Endothelial cell of umbilical vein (primary cell): ENCODE results near the gene KLHDC9. TPM values are rescaled to one million over a fixed set of nuclear protein-coding genes. Genes with fewer than 3 reads are reported as not detected.

Experiments
- BruUV-seq: library from RNA; stranded (reverse); fragments of 400-500 nt; replicated peaks from 2 replicates; lab custom pipeline; 2021; lab: Mats Ljungman, UMichigan
- CTCF ChIA-PET: fragments of 300-600, 350-600 bp; sonication (Branson Sonifier 250); formaldehyde crosslinking; loops from one replicate; lab custom pipeline; 2021; ENCODE audit warnings: antibody characterized with exemption, inconsistent platforms; lab: Charles Lee
- POLR2A ChIA-PET: fragments of 300-600, 350-600 bp; sonication (Branson Sonifier 250); formaldehyde crosslinking; loops from one replicate; lab custom pipeline; 2021; ENCODE audit warnings: antibody characterized with exemption, inconsistent platforms; lab: Charles Lee
- DNase-seq: peaks from one replicate; pipeline ENCODE4 v3.0.0-alpha.2; 2011; ENCODE audit warnings: low read depth, low spot score
- FAIRE-seq: peaks from 2 replicates; lab custom pipeline; 2011; peaks lifted over from hg19 to GRCh38; lab: Jason Lieb, UNC
- H2AFZ ChIP-seq: 2 replicates; pipeline ENCODE4 v1.6.0; 2012; ENCODE audit warnings: low read depth, low read length, control low read depth, inconsistent platforms
- H3K27ac ChIP-seq: 2 replicates; pipeline ENCODE4 v1.5.1; 2011; ENCODE audit warnings: low read depth, mild to moderate bottlenecking, control low read depth, low read length, moderate library complexity; ENCODE audit not compliant: insufficient read depth
- H3K27me3 ChIP-seq, 2 experiments: 2 replicates each; pipeline versions ENCODE4 v1.6.0 to v1.6.1; 2011; ENCODE audit warnings: low read length in 2 of 2, mixed read lengths in 1 of 2; ENCODE audit not compliant: control insufficient read depth in 2 of 2, insufficient read depth in 2 of 2
- H3K36me3 ChIP-seq, 2 experiments: 2 replicates in 1 of 2; 3 replicates in 1 of 2; pipeline ENCODE4 v1.5.1; 2011; ENCODE audit warnings: low read length in 2 of 2, mild to moderate bottlenecking in 1 of 2, moderate library complexity in 1 of 2; ENCODE audit not compliant: control insufficient read depth in 2 of 2, insufficient read depth in 2 of 2; ENCODE audit errors: extremely low read depth in 1 of 2
- H3K4me1 ChIP-seq: 3 replicates; pipeline ENCODE4 v1.5.1; 2011; ENCODE audit warnings: mild to moderate bottlenecking, low read length; ENCODE audit not compliant: control insufficient read depth, insufficient read depth; ENCODE audit errors: extremely low read depth
- H3K4me2 ChIP-seq: 2 replicates; pipeline ENCODE4 v1.6.1; 2011; ENCODE audit warnings: low read length, control low read depth, mixed read lengths; ENCODE audit not compliant: insufficient read depth
- H3K4me3 ChIP-seq, 3 experiments: fragments of 200-600 bp in 1 of 3; sonication (generic), shearing (Covaris generic) in 1 of 3; replicated peaks in 1 of 3; 2 replicates each; pipeline ENCODE4 v1.5.1; 2011 to 2016; ENCODE audit warnings: control low read depth in 3 of 3, low read length in 3 of 3, mild to moderate bottlenecking in 2 of 3, inconsistent platforms in 1 of 3, low read depth in 1 of 3, moderate library complexity in 1 of 3; ENCODE audit not compliant: insufficient read depth in 1 of 3
- H3K79me2 ChIP-seq: 2 replicates; pipeline ENCODE4 v1.6.0; 2012; ENCODE audit warnings: low read length, inconsistent platforms; ENCODE audit not compliant: control insufficient read depth, insufficient read depth
- H3K9ac ChIP-seq: replicated peaks from 2 replicates; pipeline ENCODE3; 2011; ENCODE audit warnings: low read length, control low read depth; ENCODE audit not compliant: insufficient read depth; ENCODE audit errors: extremely low read depth
- H3K9me1 ChIP-seq: replicated peaks from 3 replicates; pipeline ENCODE4 v1.6.0; 2011; ENCODE audit warnings: mild to moderate bottlenecking, low read length; ENCODE audit not compliant: control insufficient read depth, insufficient read depth; ENCODE audit errors: extremely low read depth
- H3K9me3 ChIP-seq: replicated peaks from 2 replicates; pipeline ENCODE4 v1.5.1; 2012; ENCODE audit warnings: low read length, inconsistent platforms; ENCODE audit not compliant: control insufficient read depth, insufficient read depth
- H4K20me1 ChIP-seq: replicated peaks from 2 replicates; pipeline ENCODE3; 2011; ENCODE audit warnings: mild to moderate bottlenecking, low read length; ENCODE audit not compliant: control insufficient read depth, insufficient read depth; ENCODE audit errors: extremely low read depth
- EZH2 ChIP-seq: IDR thresholded peaks from 2 replicates; pipeline ENCODE4 v1.6.1; 2012; ENCODE audit warnings: borderline replicate concordance, low read depth, mild to moderate bottlenecking, moderate library complexity, low read length, inconsistent platforms; ENCODE audit not compliant: severe bottlenecking
- FOS ChIP-seq: IDR thresholded peaks from 2 replicates; pipeline ENCODE4 v1.6.1; 2011; ENCODE audit warnings: mild to moderate bottlenecking, low read length, moderate library complexity, borderline replicate concordance; ENCODE audit not compliant: insufficient read depth
- GATA2 ChIP-seq: IDR thresholded peaks from 2 replicates; pipeline ENCODE4 v1.7.0; 2011; ENCODE audit warnings: low read depth, mild to moderate bottlenecking, moderate library complexity, mixed read lengths, low read length; ENCODE audit not compliant: insufficient read length, insufficient read depth
- JUN ChIP-seq: IDR thresholded peaks from 2 replicates; pipeline ENCODE4 v1.6.1; 2011; ENCODE audit warnings: borderline replicate concordance, low read depth; ENCODE audit not compliant: insufficient read length, insufficient read depth
- MYC ChIP-seq: IDR thresholded peaks from one replicate; pipeline ENCODE4 v1.6.1; 2011; ENCODE audit warnings: mild to moderate bottlenecking, low read depth, low read length
- POLR2A ChIP-seq: IDR thresholded peaks from 2 replicates; pipeline ENCODE4 v1.6.1; 2012; ENCODE audit warnings: low read depth, mild to moderate bottlenecking, control low read depth, low read length
- POLR2AphosphoS5 ChIP-seq: IDR thresholded peaks from 2 replicates; pipeline ENCODE4 v1.6.1; 2012; ENCODE audit warnings: low read depth, mild to moderate bottlenecking, control low read depth, low read length, moderate library complexity; ENCODE audit not compliant: insufficient read depth
- dilution Hi-C: fragments of 300-500 bp; cut with MboI; formaldehyde crosslinking; loops from one replicate; pipeline ENCODE4 v1.15.0; 2019; ENCODE audit warnings: low sequenced_read_pairs; ENCODE audit not compliant: extremely low pct_ligation_motif_present
- intact Hi-C: fragments of 100-400 bp; cut with micrococcal nuclease; formaldehyde crosslinking; loops from one replicate; pipeline ENCODE4 v1.10.0; 2022
- polyA plus RNA-seq, 4 experiments: library from polyadenylated mRNA; depleted of rRNA in 3 of 4; stranded (reverse) in 3 of 4; unstranded in 1 of 4; fragments of >200 nt; gene quantifications; 2 replicates each; pipeline versions ENCODE4 v1.2.1 to v1.2.3, GENCODE V29; 2011 to 2012; ENCODE audit warnings: missing spikeins in 1 of 4
- total RNA-seq: library from RNA; stranded (reverse); gene quantifications from 2 replicates; pipeline ENCODE4 v1.2.3, GENCODE V29; 2021
- TF ChIP-seq, protein P1 (sequence below): IDR thresholded peaks from 2 replicates; pipeline ENCODE4 v1.6.1; 2011; ENCODE audit not compliant: insufficient read depth, insufficient read length
- TF ChIP-seq, protein P2 (sequence below), 2 donors: IDR thresholded peaks; 1 replicate in 1 of 2; 2 replicates in 1 of 2; pipeline ENCODE4 v1.5.1; 2011; ENCODE audit warnings: low read length in 2 of 2, mild to moderate bottlenecking in 2 of 2, moderate library complexity in 2 of 2, control low read depth in 1 of 2, inconsistent platforms in 1 of 2, low read depth in 1 of 2; ENCODE audit not compliant: insufficient read depth in 1 of 2; ENCODE audit errors: extremely low read depth in 1 of 2

The KLHDC9 gene
- total and polyA plus RNA-seq, 2 donors (not counting 3 experiments of a cell fraction or from before 2014, with no cell fraction given), result 1.1 to 2.6 TPM

DNA sequence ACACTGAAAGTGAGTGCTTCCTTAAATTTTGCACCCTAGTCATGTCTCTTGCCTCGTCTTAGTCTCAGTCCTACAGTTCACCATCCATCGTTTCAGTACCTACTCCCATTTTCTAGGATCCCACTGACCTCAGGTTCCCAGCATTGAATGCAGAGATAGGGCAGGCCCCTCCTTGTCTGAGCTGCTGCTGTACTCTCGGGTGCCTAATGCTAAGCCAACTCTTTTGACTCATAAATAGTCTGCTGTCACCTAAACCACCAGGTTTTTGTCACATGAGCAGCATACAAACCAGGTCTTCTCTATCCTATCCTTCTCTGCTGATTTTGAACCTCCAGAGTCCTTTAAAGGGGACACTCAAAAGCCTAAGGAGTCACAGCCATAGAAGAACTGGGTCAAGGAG lies 31.5 kb upstream of the KLHDC9 start:
- H3K4me3 ChIP-seq, result no peak overlapping the region
- ChIA-PET POLR2A (no interaction called here), CTCF (interaction anchor here (1.5 kb wide), 1 partner anchor 69 kb away, joined by 4 read pairs; no protein-coding TSS in a partner anchor)
- H3K79me2 ChIP-seq, result no peaks in the 10 kb centered on the region
- no peaks in the 10 kb centered on the region for H3K4me1 ChIP-seq
- no peak for FAIRE-seq
- intact Hi-C loops (no loop called here), dilution Hi-C loops (no loop called here)
- no peak for DNase-seq
- H3K36me3 ChIP-seq, result no peaks in the 10 kb centered on the region
- no peak overlapping the region for H3K9ac ChIP-seq
- no peak for TF ChIP-seq POLR2AphosphoS5
- no peak for TF ChIP-seq MYC
- TF ChIP-seq, protein P1, sequence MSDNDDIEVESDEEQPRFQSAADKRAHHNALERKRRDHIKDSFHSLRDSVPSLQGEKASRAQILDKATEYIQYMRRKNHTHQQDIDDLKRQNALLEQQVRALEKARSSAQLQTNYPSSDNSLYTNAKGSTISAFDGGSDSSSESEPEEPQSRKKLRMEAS, result no peak
- no peak for TF ChIP-seq JUN
- no peak for TF ChIP-seq GATA2
- TF ChIP-seq EZH2, result no peak
- TF ChIP-seq POLR2A, result no peak
- no peak for TF ChIP-seq FOS
- TF ChIP-seq, protein P2, sequence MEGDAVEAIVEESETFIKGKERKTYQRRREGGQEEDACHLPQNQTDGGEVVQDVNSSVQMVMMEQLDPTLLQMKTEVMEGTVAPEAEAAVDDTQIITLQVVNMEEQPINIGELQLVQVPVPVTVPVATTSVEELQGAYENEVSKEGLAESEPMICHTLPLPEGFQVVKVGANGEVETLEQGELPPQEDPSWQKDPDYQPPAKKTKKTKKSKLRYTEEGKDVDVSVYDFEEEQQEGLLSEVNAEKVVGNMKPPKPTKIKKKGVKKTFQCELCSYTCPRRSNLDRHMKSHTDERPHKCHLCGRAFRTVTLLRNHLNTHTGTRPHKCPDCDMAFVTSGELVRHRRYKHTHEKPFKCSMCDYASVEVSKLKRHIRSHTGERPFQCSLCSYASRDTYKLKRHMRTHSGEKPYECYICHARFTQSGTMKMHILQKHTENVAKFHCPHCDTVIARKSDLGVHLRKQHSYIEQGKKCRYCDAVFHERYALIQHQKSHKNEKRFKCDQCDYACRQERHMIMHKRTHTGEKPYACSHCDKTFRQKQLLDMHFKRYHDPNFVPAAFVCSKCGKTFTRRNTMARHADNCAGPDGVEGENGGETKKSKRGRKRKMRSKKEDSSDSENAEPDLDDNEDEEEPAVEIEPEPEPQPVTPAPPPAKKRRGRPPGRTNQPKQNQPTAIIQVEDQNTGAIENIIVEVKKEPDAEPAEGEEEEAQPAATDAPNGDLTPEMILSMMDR (IDR thresholded peaks at IDR 0.05; ENCODE audit: extremely low read depth in 1 of 2, insufficient read depth in 1 of 2, low read depth in 1 of 2, low read length in 2 of 2), result no peak
- H3K27ac ChIP-seq, result no peak overlapping the region
- H3K9me1 ChIP-seq, result no peaks in the 10 kb centered on the region
- no peak overlapping the region for H2AFZ ChIP-seq
- no peak overlapping the region for H3K4me2 ChIP-seq
- H3K27me3 ChIP-seq, result peaks cover 2% of the 10 kb centered on the region in 2 experiments
- BruUV-seq, result no TSS peak
- no peaks in the 10 kb centered on the region for H3K9me3 ChIP-seq
- H4K20me1 ChIP-seq, result no peaks in the 10 kb centered on the region
